Tibial artery (tissue), 4 donors: ENCODE results near the gene ANTXR2.

Source experiments
- DNase-seq, 2 donors: peaks; one replicate each; pipeline ENCODE4 v3.0.0-alpha.2; 2019
- H3K27ac ChIP-seq, 2 donors: fragments of 200-600 bp; sonication (generic) in 1 of 2; 1 replicate in 1 of 2; 2 replicates in 1 of 2; pipeline ENCODE4 v1.5.1; 2018 to 2019; ENCODE audit warnings: mild to moderate bottlenecking in 1 of 2
- H3K27me3 ChIP-seq, 2 donors: fragments of 200-600 bp; sonication (generic) in 1 of 2; one replicate each; pipeline versions ENCODE4 v1.5.1 to v1.6.0; 2016 to 2019
- H3K36me3 ChIP-seq, 3 donors: fragments of 200-600 bp; sonication (generic) in 2 of 3; one replicate each; pipeline ENCODE4 v1.5.1; 2016 to 2019; ENCODE audit warnings: mild to moderate bottlenecking in 2 of 3
- H3K4me1 ChIP-seq, 4 donors: fragments of 200-600 bp; sonication (generic) in 2 of 4; 1 replicate in 3 of 4; 2 replicates in 1 of 4; pipeline ENCODE4 v1.5.1; 2016 to 2019
- H3K4me3 ChIP-seq, 2 donors: fragments of 200-600 bp; sonication (generic) in 1 of 2; 1 replicate in 1 of 2; 2 replicates in 1 of 2; pipeline ENCODE4 v1.5.1; 2018 to 2019; ENCODE audit warnings: mild to moderate bottlenecking in 2 of 2
- H3K9me3 ChIP-seq, 3 donors: fragments of 200-600 bp; sonication (generic) in 1 of 3; one replicate each; pipeline ENCODE4 v1.5.1; 2016 to 2019
- intact Hi-C: fragments of 100-400 bp; cut with DNase I; formaldehyde crosslinking; loops from one replicate; pipeline ENCODE4 v1.15.0; 2023; ENCODE audit warnings: low total_unique reads
- TF ChIP-seq, protein P1 (sequence below), 2 experiments: fragments of 200-600 bp in 1 of 2; fragments of 450-650 bp in 1 of 2; IDR thresholded peaks; one replicate each; pipeline ENCODE4 v1.5.1; 2017 to 2019; ENCODE audit warnings: antibody characterized with exemption in 2 of 2, mild to moderate bottlenecking in 1 of 2, moderate library complexity in 1 of 2

Gene ANTXR2

DNA sequence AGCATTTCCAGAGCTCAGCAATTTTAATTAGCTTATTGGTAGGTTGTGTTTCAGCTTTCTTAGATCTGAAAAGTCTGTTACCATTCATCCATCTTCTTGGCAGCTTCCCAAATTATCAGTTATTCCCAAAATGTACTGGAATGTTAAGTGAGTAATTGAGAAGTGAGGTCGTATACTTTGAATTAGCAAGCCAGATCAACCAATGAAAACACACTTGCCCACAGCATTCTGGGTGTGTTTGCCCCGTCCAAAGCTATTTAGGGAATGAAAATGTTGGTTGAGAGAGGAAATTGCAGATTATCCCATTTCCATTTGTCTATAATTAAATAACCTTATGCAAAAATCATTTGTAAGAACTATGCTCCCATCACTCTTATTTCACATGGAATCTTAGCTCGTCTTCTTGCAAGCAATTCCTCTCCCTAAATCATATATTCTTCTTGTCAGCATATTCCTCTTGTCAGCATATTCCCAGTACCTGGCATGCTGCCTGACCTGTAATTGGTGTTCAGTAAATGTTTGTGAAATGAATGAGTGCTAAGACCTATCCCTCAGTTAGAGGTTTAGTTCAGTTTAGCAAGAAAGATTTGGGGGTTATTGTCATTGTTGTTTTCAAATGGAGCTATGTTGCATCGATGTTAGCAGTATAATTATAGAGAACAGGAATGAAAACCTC is 23.3 kb upstream of the ANTXR2 start:
- intact Hi-C loops: no loop called here
- no peak for DNase-seq
- no peak overlapping the region for H3K27ac ChIP-seq
- H3K27me3 ChIP-seq: no peaks in the 10 kb centered on the region
- H3K4me3 ChIP-seq: no peak overlapping the region
- no peaks in the 10 kb centered on the region for H3K9me3 ChIP-seq
- TF ChIP-seq, protein P1, sequence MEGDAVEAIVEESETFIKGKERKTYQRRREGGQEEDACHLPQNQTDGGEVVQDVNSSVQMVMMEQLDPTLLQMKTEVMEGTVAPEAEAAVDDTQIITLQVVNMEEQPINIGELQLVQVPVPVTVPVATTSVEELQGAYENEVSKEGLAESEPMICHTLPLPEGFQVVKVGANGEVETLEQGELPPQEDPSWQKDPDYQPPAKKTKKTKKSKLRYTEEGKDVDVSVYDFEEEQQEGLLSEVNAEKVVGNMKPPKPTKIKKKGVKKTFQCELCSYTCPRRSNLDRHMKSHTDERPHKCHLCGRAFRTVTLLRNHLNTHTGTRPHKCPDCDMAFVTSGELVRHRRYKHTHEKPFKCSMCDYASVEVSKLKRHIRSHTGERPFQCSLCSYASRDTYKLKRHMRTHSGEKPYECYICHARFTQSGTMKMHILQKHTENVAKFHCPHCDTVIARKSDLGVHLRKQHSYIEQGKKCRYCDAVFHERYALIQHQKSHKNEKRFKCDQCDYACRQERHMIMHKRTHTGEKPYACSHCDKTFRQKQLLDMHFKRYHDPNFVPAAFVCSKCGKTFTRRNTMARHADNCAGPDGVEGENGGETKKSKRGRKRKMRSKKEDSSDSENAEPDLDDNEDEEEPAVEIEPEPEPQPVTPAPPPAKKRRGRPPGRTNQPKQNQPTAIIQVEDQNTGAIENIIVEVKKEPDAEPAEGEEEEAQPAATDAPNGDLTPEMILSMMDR (IDR thresholded peaks at IDR 0.05): no peak
- peaks cover 0 to 4% (median 0%) of the 10 kb centered on the region in 4 donors for H3K4me1 ChIP-seq
- H3K36me3 ChIP-seq: no peaks in the 10 kb centered on the region

DNA sequence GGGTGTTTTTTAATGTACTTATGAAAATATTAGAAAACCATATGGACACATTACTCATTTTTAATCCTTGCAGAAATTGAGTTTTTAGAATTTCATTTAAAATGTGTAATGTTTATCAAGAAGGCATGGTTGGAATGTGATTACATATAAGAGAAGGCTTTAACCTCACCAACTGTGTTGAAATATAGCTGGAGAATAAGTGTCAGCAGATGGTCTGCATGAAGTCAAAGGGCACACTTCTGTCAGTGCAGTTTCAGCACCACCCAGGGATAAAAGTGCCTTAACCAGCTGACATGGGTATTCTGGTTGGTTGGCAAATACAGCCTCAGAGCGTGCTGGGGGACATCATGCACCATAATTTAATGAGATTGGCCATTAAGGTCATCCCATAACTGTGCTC is 21.2 kb upstream of the ANTXR2 start:
- Histone ChIP-seq H3K36me3 (no peaks in the 10 kb centered on the region), H3K9me3 (no peaks in the 10 kb centered on the region), H3K4me1 (peaks cover 0 to 4% (median 0%) of the 10 kb centered on the region in 4 donors), H3K4me3 (no peak overlapping the region), H3K27ac (no peak overlapping the region), H3K27me3 (no peaks in the 10 kb centered on the region)
- TF ChIP-seq, protein P1 (IDR thresholded peaks at IDR 0.05): no peak
- intact Hi-C loops: no loop called here
- DNase-seq: no peak

DNA sequence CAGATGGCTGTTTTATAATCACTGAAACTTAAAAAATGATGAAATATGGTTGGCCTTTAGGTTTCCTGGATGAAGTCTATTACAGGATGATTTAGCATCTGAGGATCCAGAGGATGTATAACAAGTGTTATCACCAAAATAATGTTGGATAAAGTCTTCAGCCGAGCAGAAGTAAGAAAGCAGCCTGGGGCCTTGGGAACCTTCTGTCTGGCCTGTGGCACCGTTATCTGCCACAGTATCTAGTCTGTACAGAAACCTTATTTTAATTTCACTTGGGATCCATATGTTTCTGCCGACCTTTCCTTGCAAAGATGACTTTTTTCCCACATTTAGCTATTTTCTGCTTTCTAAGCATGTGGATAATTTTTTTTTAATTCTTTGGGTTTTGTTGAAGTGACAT is 20.5 kb upstream of the ANTXR2 start:
- H3K27ac ChIP-seq: no peak overlapping the region
- H3K36me3 ChIP-seq: no peaks in the 10 kb centered on the region
- TF ChIP-seq, protein P1 (IDR thresholded peaks at IDR 0.05): no peak
- H3K27me3 ChIP-seq: no peaks in the 10 kb centered on the region
- no peak overlapping the region for H3K4me3 ChIP-seq
- no peak for DNase-seq
- H3K9me3 ChIP-seq: no peaks in the 10 kb centered on the region
- intact Hi-C loops: no loop called here
- peaks cover 0 to 4% (median 0%) of the 10 kb centered on the region in 4 donors for H3K4me1 ChIP-seq

DNA sequence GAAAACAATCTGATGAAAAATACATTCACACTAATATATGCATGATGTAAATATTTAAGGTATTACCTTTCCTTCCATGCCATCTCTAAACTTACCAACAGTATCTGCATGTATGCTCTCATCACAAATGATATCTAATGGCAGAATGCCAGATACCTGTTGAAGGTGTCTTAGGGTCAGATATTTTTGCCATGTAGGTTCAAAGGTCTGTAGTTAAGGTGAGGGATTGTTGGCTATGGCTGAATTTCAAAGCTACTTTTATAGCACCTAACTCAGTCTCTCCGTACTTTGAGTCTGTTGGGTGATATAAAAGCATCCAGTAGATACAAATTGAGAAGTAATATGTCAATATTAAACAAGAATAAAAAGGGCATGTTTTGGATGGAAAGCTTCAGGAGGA is 19.8 kb upstream of the ANTXR2 start:
- DNase-seq: no peak
- Histone ChIP-seq H3K4me1 (peaks cover 0 to 2% (median 0%) of the 10 kb centered on the region in 4 donors), H3K4me3 (no peak overlapping the region), H3K27me3 (no peaks in the 10 kb centered on the region), H3K36me3 (no peaks in the 10 kb centered on the region), H3K9me3 (no peaks in the 10 kb centered on the region), H3K27ac (no peak overlapping the region)
- TF ChIP-seq, protein P1 (IDR thresholded peaks at IDR 0.05): no peak
- intact Hi-C loops: no loop called here

DNA sequence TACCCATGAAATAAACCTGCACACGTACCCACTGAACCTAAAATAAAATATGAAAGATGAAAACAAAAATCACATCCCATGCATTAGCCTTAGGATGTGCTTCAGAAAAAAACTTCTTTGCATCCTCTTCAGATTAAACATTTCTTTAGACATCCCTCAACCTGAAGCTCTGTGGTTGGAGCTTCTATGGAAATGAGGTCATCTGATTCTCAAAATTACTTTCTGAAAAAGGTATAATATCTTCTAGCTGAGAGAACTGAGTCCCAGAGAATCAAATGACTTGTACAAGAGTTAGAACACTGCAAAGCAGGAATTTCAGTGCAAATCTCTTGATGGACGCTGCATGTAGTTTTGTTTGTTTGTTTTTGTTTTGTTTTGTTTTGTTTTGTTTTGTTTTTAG is 19.1 kb upstream of the ANTXR2 start:
- intact Hi-C loops: no loop called here
- no peak for DNase-seq
- H3K27me3 ChIP-seq: no peaks in the 10 kb centered on the region

More for the DNA sequence above, 19.1 kb upstream of the ANTXR2 start:
- Histone ChIP-seq H3K9me3 (no peaks in the 10 kb centered on the region), H3K4me3 (no peak overlapping the region), H3K4me1 (no peaks in the 10 kb centered on the region), H3K27ac (no peak overlapping the region), H3K36me3 (no peaks in the 10 kb centered on the region)
- TF ChIP-seq, protein P1 (IDR thresholded peaks at IDR 0.05): no peak
